Measurements from ENCODE around the gene RSPO4. TPM values are rescaled to one million over a fixed set of nuclear protein-coding genes. Genes with fewer than 3 reads are reported as not detected.

Gene RSPO4
- total RNA-seq, 2 donors from 2014 or later, result 3.8 to 7.6 TPM

GRCh38 chr20:1041845-1042390, 39.8 kb upstream of the RSPO4 start:
- no peaks in the 10 kb centered on the region for H3K36me3 ChIP-seq (ENCODE audit: control insufficient read depth, insufficient read depth, low read length)
- H3K4me3 ChIP-seq (ENCODE audit: low read length), result no peak overlapping the region
- Mint-ChIP-seq H3K4me1 (no peaks in the 10 kb centered on the region), H3K4me3 (no peak overlapping the region), H3K36me3 (ENCODE audit: low read depth) (no peaks in the 10 kb centered on the region), H3K9me3 (no peaks in the 10 kb centered on the region), H3K27me3 (ENCODE audit: insufficient read depth) (peaks cover 33% of the 10 kb centered on the region), H3K27ac (no peak overlapping the region)
- no peak overlapping the region for H3K27ac ChIP-seq (ENCODE audit: low read depth, low read length)
- H3K27me3 ChIP-seq (ENCODE audit: control insufficient read depth, insufficient read depth, low read length, poor library complexity, severe bottlenecking), result no peaks in the 10 kb centered on the region
- 90% methylated on average over 7 of the region's 7 CpGs for WGBS, 2 experiments (ENCODE audit: insufficient coverage in 1 of 2, insufficient read length in 1 of 2)
- DNase-seq, result no peak
- no peaks in the 10 kb centered on the region for H3K9me3 ChIP-seq (ENCODE audit: control insufficient read depth, low read length)
- no peaks in the 10 kb centered on the region for H3K4me1 ChIP-seq (ENCODE audit: control insufficient read depth, insufficient read depth, low read length)
- no peak for TF ChIP-seq CTCF (conservative IDR thresholded peaks at IDR 0.05)
- no peak overlapping the region for H3K9ac ChIP-seq (ENCODE audit: extremely low read depth, low read length, poor library complexity, severe bottlenecking)

GRCh38 chr20:1038205-1038604, 36.1 kb upstream of the RSPO4 start:
- Histone ChIP-seq H3K4me1 (ENCODE audit: control insufficient read depth, insufficient read depth, low read length) (no peaks in the 10 kb centered on the region), H3K9me3 (ENCODE audit: control insufficient read depth, low read length) (no peaks in the 10 kb centered on the region), H3K27me3 (ENCODE audit: control insufficient read depth, insufficient read depth, low read length, poor library complexity, severe bottlenecking) (no peaks in the 10 kb centered on the region), H3K27ac (ENCODE audit: low read depth, low read length) (no peak overlapping the region), H3K4me3 (ENCODE audit: low read length) (no peak overlapping the region), H3K36me3 (ENCODE audit: control insufficient read depth, insufficient read depth, low read length) (no peaks in the 10 kb centered on the region), H3K9ac (ENCODE audit: extremely low read depth, low read length, poor library complexity, severe bottlenecking) (no peak overlapping the region)
- Mint-ChIP-seq H3K27me3 (ENCODE audit: insufficient read depth) (peaks cover 28% of the 10 kb centered on the region), H3K36me3 (ENCODE audit: low read depth) (no peaks in the 10 kb centered on the region), H3K4me3 (no peak overlapping the region), H3K4me1 (no peaks in the 10 kb centered on the region), H3K9me3 (no peaks in the 10 kb centered on the region), H3K27ac (no peak overlapping the region)
- DNase-seq, result no peak
- TF ChIP-seq CTCF (conservative IDR thresholded peaks at IDR 0.05), result no peak
- 91 to 92% methylated on average over 2 of the region's 2 CpGs for WGBS, 2 experiments (ENCODE audit: insufficient coverage in 1 of 2, insufficient read length in 1 of 2)

GRCh38 chr20:1037039-1037438, 34.9 kb upstream of the RSPO4 start:
- H3K27ac Mint-ChIP-seq, result no peak overlapping the region
- H3K9me3 Mint-ChIP-seq, result no peaks in the 10 kb centered on the region
- no peak overlapping the region for H3K27ac ChIP-seq (ENCODE audit: low read depth, low read length)
- no peak overlapping the region for H3K4me3 ChIP-seq (ENCODE audit: low read length)
- H3K36me3 ChIP-seq (ENCODE audit: control insufficient read depth, insufficient read depth, low read length), result no peaks in the 10 kb centered on the region
- WGBS, 2 experiments (ENCODE audit: insufficient coverage in 1 of 2, insufficient read length in 1 of 2), result 83% methylated on average over 2 of the region's 2 CpGs; no CpG with 5 or more reads in 1 of the 2 experiments
- no peaks in the 10 kb centered on the region for H3K9me3 ChIP-seq (ENCODE audit: control insufficient read depth, low read length)
- no peaks in the 10 kb centered on the region for H3K4me1 ChIP-seq (ENCODE audit: control insufficient read depth, insufficient read depth, low read length)
- no peak overlapping the region for H3K9ac ChIP-seq (ENCODE audit: extremely low read depth, low read length, poor library complexity, severe bottlenecking)
- TF ChIP-seq CTCF (conservative IDR thresholded peaks at IDR 0.05), result no peak
- H3K27me3 Mint-ChIP-seq (ENCODE audit: insufficient read depth), result peaks cover 24% of the 10 kb centered on the region
- no peak overlapping the region for H3K4me3 Mint-ChIP-seq
- no peaks in the 10 kb centered on the region for H3K36me3 Mint-ChIP-seq (ENCODE audit: low read depth)
- DNase-seq, result no peak
- no peaks in the 10 kb centered on the region for H3K27me3 ChIP-seq (ENCODE audit: control insufficient read depth, insufficient read depth, low read length, poor library complexity, severe bottlenecking)
- no peaks in the 10 kb centered on the region for H3K4me1 Mint-ChIP-seq

All from endodermal cell (in vitro differentiated cells).